ENCODE measurements around the gene BCAS1.
A peak's percentile ranks its signal among the peaks of the same experiment; 100 is the strongest.

Gene BCAS1

DNA sequence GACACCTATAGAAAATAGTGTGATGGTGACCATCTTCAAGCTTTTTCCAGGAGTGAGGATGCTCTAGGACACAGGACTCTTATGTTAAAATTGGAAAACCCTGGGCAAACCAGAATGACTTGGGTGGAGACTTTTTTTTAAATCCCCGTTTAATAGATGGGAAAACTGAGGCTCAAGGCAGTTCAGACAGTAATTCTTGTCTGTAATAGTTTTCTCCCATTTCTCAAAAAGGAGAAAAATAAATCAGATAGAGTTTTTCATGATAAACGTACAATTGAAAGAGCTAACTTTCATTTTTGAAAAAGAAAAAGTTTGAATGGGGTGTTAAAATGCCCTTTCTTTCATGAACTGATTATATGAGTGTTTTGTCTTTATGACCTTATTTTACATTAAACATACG is 6.8 kb downstream of the BCAS1 start:
- Histone ChIP-seq H3K9ac (ENCODE audit: low read length) (no peak overlapping the region), H3K4me2 (ENCODE audit: low read depth, low read length) (no peak overlapping the region), H3K27me3 (replicated peaks; ENCODE audit: insufficient read depth, low read length) (no peaks in the 10 kb centered on the region), H3K36me3 (replicated peaks; ENCODE audit: insufficient read depth, low read length) (no peaks in the 10 kb centered on the region), H3K9me3 (replicated peaks; ENCODE audit: insufficient read depth, low read length) (no peaks in the 10 kb centered on the region), H2AFZ (ENCODE audit: low read length) (no peak overlapping the region), H3K27ac (ENCODE audit: low read length) (no peak overlapping the region), H4K20me1 (ENCODE audit: insufficient read depth, low read length) (no peaks in the 10 kb centered on the region), H3K4me1 (ENCODE audit: low read length) (peaks cover 16% of the 10 kb centered on the region), H3K9me2 (replicated peaks; ENCODE audit: insufficient read depth, low read length) (no peaks in the 10 kb centered on the region), H3K79me2 (ENCODE audit: low read length) (no peaks in the 10 kb centered on the region), H3K4me3 (ENCODE audit: low read length) (no peak overlapping the region), H3F3A (ENCODE audit: insufficient read depth, low read length) (0 out of 2 replicates have a peak, but pooled peaks cover 3% of the 10 kb centered on the region)
- TF ChIP-seq, protein P1, sequence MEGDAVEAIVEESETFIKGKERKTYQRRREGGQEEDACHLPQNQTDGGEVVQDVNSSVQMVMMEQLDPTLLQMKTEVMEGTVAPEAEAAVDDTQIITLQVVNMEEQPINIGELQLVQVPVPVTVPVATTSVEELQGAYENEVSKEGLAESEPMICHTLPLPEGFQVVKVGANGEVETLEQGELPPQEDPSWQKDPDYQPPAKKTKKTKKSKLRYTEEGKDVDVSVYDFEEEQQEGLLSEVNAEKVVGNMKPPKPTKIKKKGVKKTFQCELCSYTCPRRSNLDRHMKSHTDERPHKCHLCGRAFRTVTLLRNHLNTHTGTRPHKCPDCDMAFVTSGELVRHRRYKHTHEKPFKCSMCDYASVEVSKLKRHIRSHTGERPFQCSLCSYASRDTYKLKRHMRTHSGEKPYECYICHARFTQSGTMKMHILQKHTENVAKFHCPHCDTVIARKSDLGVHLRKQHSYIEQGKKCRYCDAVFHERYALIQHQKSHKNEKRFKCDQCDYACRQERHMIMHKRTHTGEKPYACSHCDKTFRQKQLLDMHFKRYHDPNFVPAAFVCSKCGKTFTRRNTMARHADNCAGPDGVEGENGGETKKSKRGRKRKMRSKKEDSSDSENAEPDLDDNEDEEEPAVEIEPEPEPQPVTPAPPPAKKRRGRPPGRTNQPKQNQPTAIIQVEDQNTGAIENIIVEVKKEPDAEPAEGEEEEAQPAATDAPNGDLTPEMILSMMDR (IDR thresholded peaks at IDR 0.05; ENCODE audit: low read length), result no peak
- TF ChIP-seq EZH2 (optimal IDR thresholded peaks at IDR 0.05; ENCODE audit: low read depth, low read length) (no peak), EZH2phosphoT487 (IDR thresholded peaks at IDR 0.05; ENCODE audit: low read length) (no peak)
- DNase-seq, result no peak

DNA sequence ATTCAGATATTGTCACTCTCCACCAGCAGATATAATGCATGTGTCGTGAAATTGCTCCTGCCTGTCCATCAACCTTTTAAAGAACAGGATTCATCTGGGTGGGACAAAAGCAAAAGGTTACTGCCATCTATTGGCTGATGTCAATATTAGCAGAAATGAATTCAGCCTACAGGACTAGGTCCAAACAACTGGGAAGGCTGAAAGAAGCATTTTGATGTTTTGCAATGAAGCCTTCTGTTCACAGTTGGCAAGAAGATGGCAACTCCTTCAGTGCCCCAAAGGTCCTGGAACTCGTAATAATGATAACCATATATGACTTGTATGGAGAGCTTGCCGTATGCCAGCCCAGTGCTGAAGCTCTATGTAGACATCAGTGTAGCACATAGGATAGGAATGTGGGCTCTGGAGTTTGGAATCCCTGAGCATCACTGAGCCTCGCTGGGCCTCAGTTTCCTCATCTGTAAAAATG is 7.5 kb downstream of the BCAS1 start:
- peak; percentile 67 for DNase-seq
- no peak overlapping the region for H3K4me2 ChIP-seq (ENCODE audit: low read depth, low read length)
- TF ChIP-seq, protein P1 (IDR thresholded peaks at IDR 0.05; ENCODE audit: low read length), result peak; percentile 76
- no peak for TF ChIP-seq EZH2phosphoT487 (IDR thresholded peaks at IDR 0.05; ENCODE audit: low read length)
- no peak for TF ChIP-seq EZH2 (optimal IDR thresholded peaks at IDR 0.05; ENCODE audit: low read depth, low read length)

DNA sequence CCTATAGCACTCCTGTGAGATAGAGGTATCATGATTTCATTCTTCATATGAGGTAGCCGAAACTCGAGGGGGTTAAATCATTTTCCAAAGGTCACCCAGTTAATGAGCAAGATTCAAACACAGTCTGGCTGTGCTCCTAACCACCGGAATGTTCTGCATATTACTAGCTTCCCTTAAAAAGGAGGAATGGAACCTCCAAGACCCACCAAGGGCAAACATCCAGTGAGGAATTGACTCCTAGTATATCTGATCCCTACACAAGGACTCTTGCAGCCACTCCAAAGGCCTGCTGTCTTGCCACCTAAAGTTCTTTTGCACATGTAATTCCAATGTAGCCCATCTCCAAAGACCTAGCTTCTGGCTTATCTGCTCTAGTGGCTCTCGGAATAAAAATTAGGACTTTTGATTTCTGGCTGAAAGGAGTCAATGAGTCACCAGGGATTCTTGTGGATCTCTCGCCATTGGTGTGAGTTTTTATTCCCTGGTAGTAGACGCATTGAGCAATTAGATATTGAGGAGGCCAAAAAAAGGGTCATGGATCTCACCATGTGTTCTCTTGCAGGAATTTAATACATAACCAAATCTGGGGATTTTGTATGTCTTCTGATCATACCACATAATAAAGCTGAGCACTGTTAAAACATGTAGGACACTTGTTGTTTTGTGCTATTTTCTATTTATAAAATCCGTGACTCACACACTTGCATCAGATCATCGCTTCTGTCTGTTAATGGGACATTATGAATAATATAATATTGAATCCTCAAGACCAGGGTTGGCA is 9.1 kb downstream of the BCAS1 start:
- Histone ChIP-seq H3K4me3 (ENCODE audit: low read length) (no peak overlapping the region), H3K9me2 (replicated peaks; ENCODE audit: insufficient read depth, low read length) (no peaks in the 10 kb centered on the region), H3K27me3 (replicated peaks; ENCODE audit: insufficient read depth, low read length) (no peaks in the 10 kb centered on the region), H3F3A (ENCODE audit: insufficient read depth, low read length) (no peaks in the 10 kb centered on the region), H2AFZ (ENCODE audit: low read length) (no peak overlapping the region), H3K4me1 (ENCODE audit: low read length) (peaks cover 6% of the 10 kb centered on the region; the same call in 1 of the 2 replicates), H3K27ac (ENCODE audit: low read length) (no peak overlapping the region), H3K9me3 (replicated peaks; ENCODE audit: insufficient read depth, low read length) (no peaks in the 10 kb centered on the region), H3K36me3 (replicated peaks; ENCODE audit: insufficient read depth, low read length) (no peaks in the 10 kb centered on the region), H4K20me1 (ENCODE audit: insufficient read depth, low read length) (no peaks in the 10 kb centered on the region), H3K4me2 (ENCODE audit: low read depth, low read length) (no peak overlapping the region), H3K9ac (ENCODE audit: low read length) (no peak overlapping the region), H3K79me2 (ENCODE audit: low read length) (no peaks in the 10 kb centered on the region)
- TF ChIP-seq EZH2 (optimal IDR thresholded peaks at IDR 0.05; ENCODE audit: low read depth, low read length) (no peak), EZH2phosphoT487 (IDR thresholded peaks at IDR 0.05; ENCODE audit: low read length) (no peak)
- TF ChIP-seq, protein P1 (IDR thresholded peaks at IDR 0.05; ENCODE audit: low read length), result no peak
- DNase-seq, result no peak

More for the DNA sequence above, 7.5 kb downstream of the BCAS1 start:
- Histone ChIP-seq H3K9me2 (replicated peaks; ENCODE audit: insufficient read depth, low read length) (no peaks in the 10 kb centered on the region), H3K9ac (ENCODE audit: low read length) (no peak overlapping the region), H4K20me1 (ENCODE audit: insufficient read depth, low read length) (no peaks in the 10 kb centered on the region), H3K4me3 (ENCODE audit: low read length) (no peak overlapping the region), H3K79me2 (ENCODE audit: low read length) (no peaks in the 10 kb centered on the region), H3K36me3 (replicated peaks; ENCODE audit: insufficient read depth, low read length) (no peaks in the 10 kb centered on the region), H2AFZ (ENCODE audit: low read length) (no peak overlapping the region), H3K27me3 (replicated peaks; ENCODE audit: insufficient read depth, low read length) (no peaks in the 10 kb centered on the region), H3K4me1 (ENCODE audit: low read length) (peaks cover 9% of the 10 kb centered on the region), H3K9me3 (replicated peaks; ENCODE audit: insufficient read depth, low read length) (no peaks in the 10 kb centered on the region), H3F3A (ENCODE audit: insufficient read depth, low read length) (0 out of 2 replicates have a peak, but pooled peaks cover 3% of the 10 kb centered on the region), H3K27ac (ENCODE audit: low read length) (no peak overlapping the region)
